ENCODE data around the gene SHE. TPM values are rescaled to one million over a fixed set of nuclear protein-coding genes. Genes with fewer than 3 reads are reported as not detected.

SHE gene
- total RNA-seq, 3 donors from 2014 or later (not counting 1 experiment from before 2014, with no cell fraction given) = 0.10 to 0.14 TPM; not detected in 1

DNA sequence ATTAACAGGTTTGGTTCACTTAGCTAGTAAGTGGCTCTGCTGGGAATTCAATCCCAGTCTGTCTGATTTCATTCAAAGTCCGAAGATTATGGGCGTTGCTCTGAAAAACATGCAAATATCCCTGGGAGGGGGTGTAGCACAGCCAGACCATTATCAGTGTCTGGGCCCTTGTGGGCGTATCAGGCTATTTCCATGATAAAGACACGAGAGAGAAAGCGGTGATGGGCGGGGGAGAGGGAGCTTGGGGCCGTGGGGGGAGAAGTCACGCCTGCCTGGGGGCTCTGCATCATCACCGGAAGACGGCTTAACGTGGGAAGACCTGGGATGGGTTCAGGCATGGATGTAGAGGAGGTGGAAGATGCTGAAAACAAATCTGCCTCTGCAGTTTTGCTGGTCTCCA lies 71.3 kb downstream of the SHE start:
- no peak overlapping the region for H3K4me3 Mint-ChIP-seq
- H3K27me3 ChIP-seq (ENCODE audit: control insufficient read depth, insufficient read depth, low read length) = no peaks in the 10 kb centered on the region
- DNase-seq = no peak
- no peak for ATAC-seq
- peaks cover 9 to 17% of the 10 kb centered on the region in 2 donors for H3K4me1 Mint-ChIP-seq
- peaks cover 26% of the 10 kb centered on the region for H3K4me1 ChIP-seq (ENCODE audit: control insufficient read depth, insufficient read depth, low read length)
- intact Hi-C loops (cut with micrococcal nuclease) = no loop called here
- 95% methylated on average over 11 of the region's 11 CpGs for WGBS (ENCODE audit: insufficient coverage)
- H3K4me3 ChIP-seq (ENCODE audit: low read length) = no peak overlapping the region
- H3K27ac ChIP-seq (ENCODE audit: low read length) = no peak overlapping the region
- H3K9me3 ChIP-seq (ENCODE audit: control insufficient read depth, insufficient read depth, low read length) = no peaks in the 10 kb centered on the region
- H3K36me3 ChIP-seq (ENCODE audit: control insufficient read depth, insufficient read depth, low read length) = no peaks in the 10 kb centered on the region
- no peaks in the 10 kb centered on the region for H3K9me3 Mint-ChIP-seq
- TF ChIP-seq, protein P1, sequence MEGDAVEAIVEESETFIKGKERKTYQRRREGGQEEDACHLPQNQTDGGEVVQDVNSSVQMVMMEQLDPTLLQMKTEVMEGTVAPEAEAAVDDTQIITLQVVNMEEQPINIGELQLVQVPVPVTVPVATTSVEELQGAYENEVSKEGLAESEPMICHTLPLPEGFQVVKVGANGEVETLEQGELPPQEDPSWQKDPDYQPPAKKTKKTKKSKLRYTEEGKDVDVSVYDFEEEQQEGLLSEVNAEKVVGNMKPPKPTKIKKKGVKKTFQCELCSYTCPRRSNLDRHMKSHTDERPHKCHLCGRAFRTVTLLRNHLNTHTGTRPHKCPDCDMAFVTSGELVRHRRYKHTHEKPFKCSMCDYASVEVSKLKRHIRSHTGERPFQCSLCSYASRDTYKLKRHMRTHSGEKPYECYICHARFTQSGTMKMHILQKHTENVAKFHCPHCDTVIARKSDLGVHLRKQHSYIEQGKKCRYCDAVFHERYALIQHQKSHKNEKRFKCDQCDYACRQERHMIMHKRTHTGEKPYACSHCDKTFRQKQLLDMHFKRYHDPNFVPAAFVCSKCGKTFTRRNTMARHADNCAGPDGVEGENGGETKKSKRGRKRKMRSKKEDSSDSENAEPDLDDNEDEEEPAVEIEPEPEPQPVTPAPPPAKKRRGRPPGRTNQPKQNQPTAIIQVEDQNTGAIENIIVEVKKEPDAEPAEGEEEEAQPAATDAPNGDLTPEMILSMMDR (IDR thresholded peaks at IDR 0.05) = no peak
- peak overlapping the region in 1 of 2 donors; percentile 86 for H3K27ac Mint-ChIP-seq
- no peaks in the 10 kb centered on the region for H3K36me3 Mint-ChIP-seq
- H3K27me3 Mint-ChIP-seq (ENCODE audit: low read depth in 2 of 2) = peaks cover 0 to 7% of the 10 kb centered on the region in 2 donors

DNA sequence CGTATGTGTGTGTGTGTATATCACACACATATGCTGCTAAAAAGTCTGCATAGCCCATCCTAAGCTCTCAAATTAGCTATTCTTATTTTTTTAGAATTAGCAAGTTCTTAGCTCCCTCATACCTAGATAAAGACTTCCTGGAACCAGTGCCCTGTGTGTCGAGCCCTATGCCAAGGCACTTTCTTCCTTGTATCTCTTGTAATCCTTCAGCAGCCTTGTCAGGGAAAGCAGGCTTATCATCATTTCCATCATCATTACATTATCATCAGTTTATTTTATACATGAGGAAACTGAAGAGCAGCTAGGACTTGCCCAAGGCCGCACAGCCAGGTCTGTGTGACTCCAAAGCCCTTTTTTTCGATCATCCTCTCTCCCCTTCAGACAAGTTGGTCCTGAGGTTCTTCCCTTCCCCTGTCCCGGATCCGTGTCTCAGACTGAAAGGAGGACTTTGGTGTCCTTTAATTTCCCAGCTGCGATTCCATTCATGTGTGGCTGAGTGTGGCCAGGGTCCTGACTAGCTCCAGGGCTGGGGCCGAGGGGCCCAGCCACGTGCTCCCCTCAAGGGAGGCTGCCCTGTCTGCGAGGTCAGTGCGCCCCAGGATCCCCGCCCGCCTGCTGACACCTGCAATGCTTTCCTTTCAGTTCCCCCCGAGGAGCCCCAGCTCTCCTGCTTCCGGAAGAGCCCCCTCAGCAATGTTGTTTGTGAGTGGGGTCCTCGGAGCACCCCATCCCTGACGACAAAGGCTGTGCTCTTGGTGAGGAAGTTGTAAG lies 72.2 kb downstream of the SHE start:
- Histone ChIP-seq H3K4me1 (ENCODE audit: control insufficient read depth, insufficient read depth, low read length) (peaks cover 26% of the 10 kb centered on the region), H3K27ac (ENCODE audit: low read length) (no peak overlapping the region), H3K4me3 (ENCODE audit: low read length) (no peak overlapping the region), H3K27me3 (ENCODE audit: control insufficient read depth, insufficient read depth, low read length) (no peaks in the 10 kb centered on the region), H3K36me3 (ENCODE audit: control insufficient read depth, insufficient read depth, low read length) (no peaks in the 10 kb centered on the region), H3K9me3 (ENCODE audit: control insufficient read depth, insufficient read depth, low read length) (no peaks in the 10 kb centered on the region)
- H3K4me3 Mint-ChIP-seq = no peak overlapping the region
- ATAC-seq (no peak), DNase-seq (no peak)
- 92% methylated on average over 16 of the region's 17 CpGs for WGBS (ENCODE audit: insufficient coverage)
- peaks cover 9 to 17% of the 10 kb centered on the region in 2 donors for H3K4me1 Mint-ChIP-seq
- TF ChIP-seq, protein P1 (IDR thresholded peaks at IDR 0.05) = no peak
- H3K27ac Mint-ChIP-seq = peak overlapping the region in 1 of 2 donors; percentile 86
- peaks cover 3 to 7% of the 10 kb centered on the region in 2 donors for H3K27me3 Mint-ChIP-seq (ENCODE audit: low read depth in 2 of 2)
- no peaks in the 10 kb centered on the region for H3K36me3 Mint-ChIP-seq
- intact Hi-C loops (cut with micrococcal nuclease) = no loop called here
- H3K9me3 Mint-ChIP-seq = no peaks in the 10 kb centered on the region

Other genes starting within 250 kb of the SHE start
- gene HAX1, start 229.8 kb downstream of the SHE start, total RNA-seq = 10 to 100 TPM; 36.5 to 52.8 (median 40.0) TPM
- under 1 TPM in 1 of 3 donors, not detected in 2; 0.82 TPM for gene AQP10, start 181.3 kb downstream of the SHE start, total RNA-seq
- 10 to 100 TPM; 47.8 to 67.5 (median 59.3) TPM for gene ATP8B2, start 176.9 kb downstream of the SHE start, total RNA-seq
- 10 to 100 TPM in 1 of 3 donors, 1 to 10 TPM in 2; 2.0 to 10.6 (median 3.8) TPM for gene IL6R, start 97.1 kb downstream of the SHE start, total RNA-seq
- under 1 TPM in 1 of 3 donors, not detected in 2; 0.38 TPM for gene TDRD10, start 193 bp downstream of the SHE start, total RNA-seq
- 100 to 1,000 TPM; 100 to 137 (median 112) TPM for gene UBE2Q1, start 56.2 kb upstream of the SHE start, total RNA-seq
- gene CHRNB2, start 65.4 kb upstream of the SHE start, total RNA-seq = not detected
- 100 to 1,000 TPM; 260 to 281 (median 265) TPM for gene ADAR, start 105.8 kb upstream of the SHE start, total RNA-seq

Data from natural killer cell (primary cell).